ENCODE results near the gene ZNF680.
"Not testable (repeated sequence)": the region's sequence is repeated elsewhere in the genome, so short reads cannot be mapped to it uniquely, and the experiment has no call there.

ZNF680 gene

DNA sequence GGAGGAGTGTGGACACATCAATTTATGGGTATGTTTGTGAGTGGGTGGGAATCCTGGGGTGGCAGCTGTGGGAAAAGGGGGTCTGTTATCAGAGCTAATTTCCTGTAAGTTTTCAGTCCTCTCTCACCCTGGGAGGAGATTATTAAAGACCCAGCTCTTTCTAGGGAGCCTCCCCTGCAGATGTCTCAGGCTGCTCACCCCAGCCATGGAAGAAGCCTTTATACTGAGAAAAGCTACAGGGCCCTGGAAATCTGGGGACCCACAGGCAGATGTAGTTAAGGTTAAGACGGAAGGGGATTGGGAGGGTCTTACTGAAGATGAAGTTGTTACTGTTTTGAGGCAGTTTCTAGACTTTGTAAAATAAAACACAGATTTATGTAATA lies 4.6 kb downstream of the ZNF680 start:
- no peak for TF ChIP-seq CTCF (conservative IDR thresholded peaks at IDR 0.05; ENCODE audit: low read length)
- TF ChIP-seq EZH2phosphoT487 (IDR thresholded peaks at IDR 0.05; ENCODE audit: borderline replicate concordance): no peak
- H3K9ac ChIP-seq (ENCODE audit: low read depth, low read length, poor library complexity, severe bottlenecking): no peak overlapping the region
- H4K20me1 ChIP-seq (ENCODE audit: insufficient read depth, low read length, poor library complexity, severe bottlenecking): peaks cover 39% of the 10 kb centered on the region
- H3K4me2 ChIP-seq (ENCODE audit: low read depth, low read length, poor library complexity, severe bottlenecking): peak overlapping the region; percentile 82
- peaks cover 1% of the 10 kb centered on the region; the same call in 1 of the 2 replicates for H3K36me3 ChIP-seq (ENCODE audit: insufficient read depth, low read length)
- peaks cover 73% of the 10 kb centered on the region for H3K79me2 ChIP-seq (ENCODE audit: insufficient read depth, low read length)
- H3F3A ChIP-seq (ENCODE audit: low read depth): no peaks in the 10 kb centered on the region
- peaks cover 6% of the 10 kb centered on the region for H3K27me3 ChIP-seq (ENCODE audit: insufficient read depth, low read length, poor library complexity, severe bottlenecking)
- H3K4me1 ChIP-seq (ENCODE audit: insufficient read depth, low read length, poor library complexity, severe bottlenecking): peaks cover 25% of the 10 kb centered on the region
- H2AFZ ChIP-seq (ENCODE audit: low read length): no peak overlapping the region
- peak overlapping the region; percentile 64 for H3K4me3 ChIP-seq (ENCODE audit: low read length, poor library complexity, severe bottlenecking)
- H3K9me3 ChIP-seq (ENCODE audit: insufficient read depth, low read depth, low read length): no peaks in the 10 kb centered on the region
- no peaks in the 10 kb centered on the region for H3K9me2 ChIP-seq (replicated peaks; ENCODE audit: low read depth, low read length)

DNA sequence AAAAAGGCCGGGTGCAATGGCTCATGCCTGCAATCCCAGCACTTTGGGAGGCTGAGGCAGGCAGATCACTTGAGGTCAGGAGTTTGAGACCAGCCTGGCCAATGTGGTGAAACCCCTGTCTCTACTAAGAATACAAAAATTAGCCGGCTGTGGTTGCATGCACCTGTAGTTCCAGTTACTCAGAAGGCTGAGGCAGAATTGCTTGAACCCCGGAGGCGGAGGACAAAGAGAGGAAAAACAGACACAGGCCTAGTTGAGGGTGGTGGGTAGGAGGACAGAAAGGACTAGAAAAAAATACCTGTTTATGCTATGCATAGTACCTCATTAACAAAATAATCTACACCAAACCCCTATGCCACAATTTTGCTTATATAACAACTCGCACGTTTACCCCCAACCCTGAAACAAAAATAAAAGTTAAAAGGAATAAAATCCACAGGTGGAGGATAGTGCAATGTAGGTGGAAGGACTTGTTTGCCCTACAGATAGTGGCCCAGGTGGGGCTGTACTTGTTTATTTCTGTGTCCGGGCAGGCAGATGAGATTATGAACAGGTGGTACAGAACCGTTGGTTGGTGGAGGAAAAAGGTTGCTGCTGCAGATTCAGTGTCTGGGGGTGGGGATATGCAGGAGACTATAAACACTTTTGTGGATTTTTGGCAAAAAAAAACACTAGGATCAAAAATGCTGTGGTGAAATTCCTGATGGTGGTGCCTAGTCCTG lies 5.1 kb downstream of the ZNF680 start:
- Histone ChIP-seq H3K4me3 (ENCODE audit: low read length, poor library complexity, severe bottlenecking) (no peak overlapping the region), H3K27me3 (ENCODE audit: insufficient read depth, low read length, poor library complexity, severe bottlenecking) (peaks cover 5% of the 10 kb centered on the region), H3F3A (ENCODE audit: low read depth) (no peaks in the 10 kb centered on the region), H2AFZ (ENCODE audit: low read length) (no peak overlapping the region), H4K20me1 (ENCODE audit: insufficient read depth, low read length, poor library complexity, severe bottlenecking) (peaks cover 39% of the 10 kb centered on the region), H3K9me2 (replicated peaks; ENCODE audit: low read depth, low read length) (no peaks in the 10 kb centered on the region), H3K79me2 (ENCODE audit: insufficient read depth, low read length) (peaks cover 75% of the 10 kb centered on the region), H3K4me2 (ENCODE audit: low read depth, low read length, poor library complexity, severe bottlenecking) (peak overlapping the region; percentile 82), H3K9ac (ENCODE audit: low read depth, low read length, poor library complexity, severe bottlenecking) (peak overlapping the region; percentile 17), H3K36me3 (ENCODE audit: insufficient read depth, low read length) (peaks cover 4% of the 10 kb centered on the region; the same call in 1 of the 2 replicates), H3K4me1 (ENCODE audit: insufficient read depth, low read length, poor library complexity, severe bottlenecking) (peaks cover 25% of the 10 kb centered on the region), H3K9me3 (ENCODE audit: insufficient read depth, low read depth, low read length) (no peaks in the 10 kb centered on the region)
- no peak for TF ChIP-seq CTCF (conservative IDR thresholded peaks at IDR 0.05; ENCODE audit: low read length)
- TF ChIP-seq EZH2phosphoT487 (IDR thresholded peaks at IDR 0.05; ENCODE audit: borderline replicate concordance): no peak

- H3K4me1 ChIP-seq (ENCODE audit: insufficient read depth, low read length, poor library complexity, severe bottlenecking): peaks cover 18% of the 10 kb centered on the region
- no peak overlapping the region for H3K4me3 ChIP-seq (ENCODE audit: low read length, poor library complexity, severe bottlenecking)
- TF ChIP-seq EZH2phosphoT487 (IDR thresholded peaks at IDR 0.05; ENCODE audit: borderline replicate concordance) (no peak), CTCF (conservative IDR thresholded peaks at IDR 0.05; ENCODE audit: low read length) (no peak)
- no peaks in the 10 kb centered on the region for H3F3A ChIP-seq (ENCODE audit: low read depth)
- H3K27me3 ChIP-seq (ENCODE audit: insufficient read depth, low read length, poor library complexity, severe bottlenecking): no peaks in the 10 kb centered on the region
- no peak overlapping the region for H3K9ac ChIP-seq (ENCODE audit: low read depth, low read length, poor library complexity, severe bottlenecking)
- H2AFZ ChIP-seq (ENCODE audit: low read length): no peak overlapping the region
- no peak overlapping the region for H3K4me2 ChIP-seq (ENCODE audit: low read depth, low read length, poor library complexity, severe bottlenecking)
- no peaks in the 10 kb centered on the region for H3K9me2 ChIP-seq (replicated peaks; ENCODE audit: low read depth, low read length)
- peaks cover 4% of the 10 kb centered on the region; the same call in 1 of the 2 replicates for H3K36me3 ChIP-seq (ENCODE audit: insufficient read depth, low read length)
- no peaks in the 10 kb centered on the region for H3K9me3 ChIP-seq (ENCODE audit: insufficient read depth, low read depth, low read length)
- H3K79me2 ChIP-seq (ENCODE audit: insufficient read depth, low read length): peaks cover 68% of the 10 kb centered on the region
- peaks cover 25% of the 10 kb centered on the region for H4K20me1 ChIP-seq (ENCODE audit: insufficient read depth, low read length, poor library complexity, severe bottlenecking)
Observed at GRCh38 chr7:64555046-64555445, 7.8 kb downstream of the ZNF680 start.

- H4K20me1 ChIP-seq (ENCODE audit: insufficient read depth, low read length, poor library complexity, severe bottlenecking): peaks cover 24% of the 10 kb centered on the region
- peaks cover 16% of the 10 kb centered on the region for H3K4me1 ChIP-seq (ENCODE audit: insufficient read depth, low read length, poor library complexity, severe bottlenecking)
- H3K27me3 ChIP-seq (ENCODE audit: insufficient read depth, low read length, poor library complexity, severe bottlenecking); H3K4me3 ChIP-seq (ENCODE audit: low read length, poor library complexity, severe bottlenecking); H3K4me2 ChIP-seq (ENCODE audit: low read depth, low read length, poor library complexity, severe bottlenecking); H3K9me2 ChIP-seq (replicated peaks; ENCODE audit: low read depth, low read length); H2AFZ ChIP-seq (ENCODE audit: low read length); H3F3A ChIP-seq (ENCODE audit: low read depth); H3K9me3 ChIP-seq (ENCODE audit: insufficient read depth, low read depth, low read length); H3K36me3 ChIP-seq (ENCODE audit: insufficient read depth, low read length); H3K9ac ChIP-seq (ENCODE audit: low read depth, low read length, poor library complexity, severe bottlenecking): not testable (repeated sequence)
- peaks cover 64% of the 10 kb centered on the region for H3K79me2 ChIP-seq (ENCODE audit: insufficient read depth, low read length)
Observed at GRCh38 chr7:64554188-64554587, 8.7 kb downstream of the ZNF680 start.

Data from Loucy (cell line).